NCI-H82 treated with DMSO at 0.1 percent for 48 hours (cell line): ENCODE results near the gene DHX29.

Experiments
- DNase-seq: peaks from one replicate; lab custom pipeline; 2025; ENCODE audit not compliant: unreplicated experiment; lab: John Stamatoyannopoulos, UW

DHX29 gene

GRCh38 chr5:55232985-55233928 is 74.2 kb downstream of the DHX29 start, which contains the start of gene CCNO:
Gene CCNO (minus strand): TSS chr5:55233608. CDS start chr5:55233523, 85 bp downstream.
- DNase-seq = peak; percentile 11

- no peak for DNase-seq
Observed at GRCh38 chr5:55232271-55232984, 75.1 kb downstream of the DHX29 start.

- no peak for DNase-seq
Observed at GRCh38 chr5:55231919-55232270, 75.6 kb downstream of the DHX29 start.

- DNase-seq = no peak
Observed at GRCh38 chr5:55231029-55231918, 76.2 kb downstream of the DHX29 start.

- DNase-seq = no peak
Observed at GRCh38 chr5:55230086-55230629, 77.3 kb downstream of the DHX29 start.

- DNase-seq = no peak
Observed at GRCh38 chr5:55227664-55228430, 79.6 kb downstream of the DHX29 start.

- peak; percentile 15 for DNase-seq
Observed at GRCh38 chr5:55226934-55227663, 80.4 kb downstream of the DHX29 start, which contains the start of gene MCIDAS. Gene MCIDAS (minus strand): TSS chr5:55227315. CDS start chr5:55227138, 177 bp downstream.

GRCh38 chr5:55226027-55226933 is 81.2 kb downstream of the DHX29 start:
- peak; percentile 40 for DNase-seq

GRCh38 chr5:55225346-55225745 is 82.1 kb downstream of the DHX29 start:
- DNase-seq = no peak

GRCh38 chr5:55223812-55224240 is 83.7 kb downstream of the DHX29 start:
- DNase-seq = no peak

GRCh38 chr5:55222985-55223811 is 84.3 kb downstream of the DHX29 start:
- DNase-seq = no peak

GRCh38 chr5:55222092-55222984 is 85.2 kb downstream of the DHX29 start:
- DNase-seq = no peak

GRCh38 chr5:55220433-55221185 is 86.9 kb downstream of the DHX29 start:
- DNase-seq = no peak

GRCh38 chr5:55219770-55220169 is 87.7 kb downstream of the DHX29 start:
- DNase-seq = no peak

GRCh38 chr5:55218967-55219366 is 88.5 kb downstream of the DHX29 start:
- DNase-seq = no peak
